DOHH2 (cell line): Measurements from ENCODE around the gene ARMCX5.

Experiments
- H3F3A ChIP-seq: fragments of 200-600 bp; sonication (generic), shearing (Covaris generic); 2 replicates; pipeline ENCODE4 v1.6.0; 2016; ENCODE audit warnings: antibody characterized with exemption, mild to moderate bottlenecking; ENCODE audit not compliant: control insufficient read depth, insufficient read depth
- H3K27ac ChIP-seq: fragments of 200-600 bp; sonication (generic); 2 replicates; pipeline ENCODE4 v1.5.1; 2014; ENCODE audit warnings: low read depth, mild to moderate bottlenecking, low read length, moderate library complexity
- H3K27me3 ChIP-seq: fragments of 200-600 bp; sonication (generic); 2 replicates; pipeline ENCODE4 v1.6.1; 2014; ENCODE audit warnings: mild to moderate bottlenecking, low read length, mixed read lengths; ENCODE audit not compliant: control insufficient read depth
- H3K36me3 ChIP-seq: fragments of 200-600 bp; sonication (generic); 2 replicates; pipeline ENCODE4 v1.6.1; 2014; ENCODE audit warnings: mild to moderate bottlenecking, low read length, moderate library complexity, mixed read lengths; ENCODE audit not compliant: control insufficient read depth
- H3K4me1 ChIP-seq: fragments of 200-600 bp; sonication (generic); 2 replicates; pipeline ENCODE4 v1.6.1; 2014; ENCODE audit warnings: mild to moderate bottlenecking, low read length, mixed read lengths; ENCODE audit not compliant: control insufficient read depth
- H3K4me2 ChIP-seq: fragments of 200-600 bp; sonication (generic); 2 replicates; pipeline ENCODE4 v1.6.0; 2014; ENCODE audit warnings: mild to moderate bottlenecking, low read length, moderate library complexity
- H3K4me3 ChIP-seq: fragments of 200-600 bp; sonication (generic); 2 replicates; pipeline ENCODE4 v1.5.1; 2014; ENCODE audit warnings: mild to moderate bottlenecking, low read length, mixed read lengths
- H3K79me2 ChIP-seq: fragments of 200-600 bp; sonication (generic); 2 replicates; pipeline ENCODE4 v1.6.1; 2014; ENCODE audit warnings: mild to moderate bottlenecking, low read length, mixed read lengths; ENCODE audit not compliant: control insufficient read depth
- H3K9me2 ChIP-seq: fragments of 200-600 bp; sonication (generic); replicated peaks from 2 replicates; pipeline ENCODE4 v1.6.1; 2014; ENCODE audit warnings: mild to moderate bottlenecking, low read length, mixed read lengths; ENCODE audit not compliant: control insufficient read depth
- H3K9me3 ChIP-seq: fragments of 200-600 bp; sonication (generic); 2 replicates; pipeline ENCODE4 v1.6.1; 2014; ENCODE audit warnings: antibody characterized with exemption, low read length, mixed read lengths; ENCODE audit not compliant: control insufficient read depth, insufficient read depth
- H4K20me1 ChIP-seq: fragments of 200-600 bp; sonication (generic); 2 replicates; pipeline ENCODE4 v1.6.0; 2014; ENCODE audit warnings: low read depth, mild to moderate bottlenecking, antibody characterized with exemption, low read length, moderate library complexity; ENCODE audit not compliant: control insufficient read depth, insufficient read depth
- EZH2phosphoT487 ChIP-seq: fragments of 200-600 bp; sonication (generic); IDR thresholded peaks from 2 replicates; pipeline ENCODE4 v1.6.1; 2017; ENCODE audit warnings: borderline replicate concordance, mild to moderate bottlenecking, antibody characterized with exemption, low read length, moderate library complexity, mixed read lengths
- TF ChIP-seq, protein P1 (sequence below): fragments of 200-600 bp; sonication (generic); IDR thresholded peaks from one replicate; pipeline ENCODE4 v1.5.1; 2014; ENCODE audit warnings: antibody characterized with exemption, mild to moderate bottlenecking, low read depth, low read length; ENCODE audit not compliant: poor library complexity, severe bottlenecking

ARMCX5 gene

GRCh38 chrX:102652031-102652688 is 52.8 kb downstream of the ARMCX5 start:
- H3K27me3 ChIP-seq: no peaks in the 10 kb centered on the region
- TF ChIP-seq, protein P1, sequence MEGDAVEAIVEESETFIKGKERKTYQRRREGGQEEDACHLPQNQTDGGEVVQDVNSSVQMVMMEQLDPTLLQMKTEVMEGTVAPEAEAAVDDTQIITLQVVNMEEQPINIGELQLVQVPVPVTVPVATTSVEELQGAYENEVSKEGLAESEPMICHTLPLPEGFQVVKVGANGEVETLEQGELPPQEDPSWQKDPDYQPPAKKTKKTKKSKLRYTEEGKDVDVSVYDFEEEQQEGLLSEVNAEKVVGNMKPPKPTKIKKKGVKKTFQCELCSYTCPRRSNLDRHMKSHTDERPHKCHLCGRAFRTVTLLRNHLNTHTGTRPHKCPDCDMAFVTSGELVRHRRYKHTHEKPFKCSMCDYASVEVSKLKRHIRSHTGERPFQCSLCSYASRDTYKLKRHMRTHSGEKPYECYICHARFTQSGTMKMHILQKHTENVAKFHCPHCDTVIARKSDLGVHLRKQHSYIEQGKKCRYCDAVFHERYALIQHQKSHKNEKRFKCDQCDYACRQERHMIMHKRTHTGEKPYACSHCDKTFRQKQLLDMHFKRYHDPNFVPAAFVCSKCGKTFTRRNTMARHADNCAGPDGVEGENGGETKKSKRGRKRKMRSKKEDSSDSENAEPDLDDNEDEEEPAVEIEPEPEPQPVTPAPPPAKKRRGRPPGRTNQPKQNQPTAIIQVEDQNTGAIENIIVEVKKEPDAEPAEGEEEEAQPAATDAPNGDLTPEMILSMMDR: no peak
- TF ChIP-seq EZH2phosphoT487: no peak
- no peaks in the 10 kb centered on the region for H3F3A ChIP-seq
- H3K9me3 ChIP-seq: no peaks in the 10 kb centered on the region
- no peak overlapping the region for H3K4me3 ChIP-seq
- H3K9me2 ChIP-seq: no peaks in the 10 kb centered on the region
- no peaks in the 10 kb centered on the region for H3K36me3 ChIP-seq
- no peaks in the 10 kb centered on the region for H4K20me1 ChIP-seq
- no peaks in the 10 kb centered on the region for H3K4me1 ChIP-seq
- no peak overlapping the region for H3K4me2 ChIP-seq
- H3K79me2 ChIP-seq: no peaks in the 10 kb centered on the region
- no peak overlapping the region for H3K27ac ChIP-seq
